GM19324 (cell line): ENCODE data around the gene TIMM44.
A peak's percentile ranks its signal among the peaks of the same experiment; 100 is the strongest.
"Not testable (repeated sequence)": the region's sequence is repeated elsewhere in the genome, so short reads cannot be mapped to it uniquely, and the experiment has no call there.

Experiments
- ATAC-seq: cut with Tn5 transposase; IDR thresholded peaks from one replicate; pipeline ENCODE4 v1.9.1; 2021; ENCODE audit warnings: mild to moderate bottlenecking, moderate library complexity; ENCODE audit not compliant: unreplicated experiment, low FRiP score

TIMM44 gene

DNA sequence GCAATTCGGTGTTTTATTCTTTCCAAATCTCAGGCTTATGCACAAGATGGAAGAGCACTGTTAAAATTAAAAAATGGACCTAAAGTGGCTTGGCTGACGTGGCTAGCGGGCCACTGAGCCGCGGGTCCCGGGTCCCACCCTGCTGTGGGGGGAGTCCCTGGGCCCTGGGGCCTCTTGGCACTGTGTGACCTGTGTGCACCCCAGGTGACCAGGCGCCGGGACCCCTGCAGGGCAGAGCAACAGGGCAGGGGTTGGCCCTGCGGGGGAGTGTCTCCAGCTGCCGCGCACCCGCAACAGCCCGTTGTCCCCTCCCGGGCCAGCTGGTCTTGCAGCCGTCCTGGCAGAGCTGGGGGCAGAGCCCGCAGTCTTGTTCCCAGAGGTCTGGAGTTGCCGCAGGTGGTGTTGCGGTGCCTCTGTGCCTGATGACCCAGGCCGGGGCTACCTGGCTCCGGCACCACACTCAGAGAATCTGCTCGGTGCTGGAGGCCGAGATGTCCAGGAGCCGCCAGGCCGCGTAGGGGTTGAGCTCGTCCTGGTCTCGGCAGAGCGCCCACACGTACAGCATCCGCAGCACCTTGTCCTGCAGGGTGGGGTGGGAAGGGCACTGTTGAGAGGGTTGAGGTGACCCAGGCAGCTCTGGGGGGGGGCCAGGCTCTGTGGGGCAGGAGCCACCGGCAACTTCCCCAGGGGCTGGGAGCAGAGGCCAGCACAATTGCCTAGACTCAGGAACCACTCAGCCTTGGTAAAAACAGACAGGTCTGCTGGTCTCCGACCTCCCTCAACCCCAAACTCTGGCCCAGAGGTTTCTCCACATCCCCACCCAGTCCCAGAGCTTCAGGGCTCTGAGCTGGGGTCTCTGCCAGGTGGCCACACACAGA is 16.5 kb downstream of the TIMM44 start:
- ATAC-seq, result no peak

- no peak for ATAC-seq
These were observed 17.3 kb downstream of the TIMM44 start, which contains the start of gene CTXN1 for GRCh38 chr19:7926021-7926726. TSS of gene CTXN1 (minus strand) at chr19:7926135. CDS start at chr19:7925538, 597 bp downstream.

- ATAC-seq, result no peak
These were observed 18.2 kb downstream of the TIMM44 start for GRCh38 chr19:7925171-7925851.

- ATAC-seq, result no peak
These were observed 18.8 kb downstream of the TIMM44 start for GRCh38 chr19:7924651-7925170.

DNA sequence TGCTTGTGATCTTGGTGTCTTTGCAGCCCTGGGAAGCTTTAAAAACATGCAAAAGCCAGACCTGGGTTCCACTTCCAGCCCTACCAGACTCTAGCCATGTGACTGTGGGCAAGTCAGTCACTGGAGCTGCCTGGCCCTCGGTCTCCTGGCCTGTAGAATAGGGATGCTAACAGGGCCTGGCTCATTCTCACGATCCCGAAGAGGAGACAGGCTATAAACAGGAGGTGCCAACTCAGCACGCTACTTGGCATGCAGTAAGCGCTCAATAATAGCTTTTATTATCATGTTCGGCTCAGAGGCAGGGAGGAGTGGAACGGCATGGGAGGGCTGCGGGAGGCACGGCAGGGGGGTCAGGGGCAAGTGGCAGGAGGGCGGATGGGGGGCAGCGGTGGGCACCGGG is 19.2 kb downstream of the TIMM44 start:
- no peak for ATAC-seq

DNA sequence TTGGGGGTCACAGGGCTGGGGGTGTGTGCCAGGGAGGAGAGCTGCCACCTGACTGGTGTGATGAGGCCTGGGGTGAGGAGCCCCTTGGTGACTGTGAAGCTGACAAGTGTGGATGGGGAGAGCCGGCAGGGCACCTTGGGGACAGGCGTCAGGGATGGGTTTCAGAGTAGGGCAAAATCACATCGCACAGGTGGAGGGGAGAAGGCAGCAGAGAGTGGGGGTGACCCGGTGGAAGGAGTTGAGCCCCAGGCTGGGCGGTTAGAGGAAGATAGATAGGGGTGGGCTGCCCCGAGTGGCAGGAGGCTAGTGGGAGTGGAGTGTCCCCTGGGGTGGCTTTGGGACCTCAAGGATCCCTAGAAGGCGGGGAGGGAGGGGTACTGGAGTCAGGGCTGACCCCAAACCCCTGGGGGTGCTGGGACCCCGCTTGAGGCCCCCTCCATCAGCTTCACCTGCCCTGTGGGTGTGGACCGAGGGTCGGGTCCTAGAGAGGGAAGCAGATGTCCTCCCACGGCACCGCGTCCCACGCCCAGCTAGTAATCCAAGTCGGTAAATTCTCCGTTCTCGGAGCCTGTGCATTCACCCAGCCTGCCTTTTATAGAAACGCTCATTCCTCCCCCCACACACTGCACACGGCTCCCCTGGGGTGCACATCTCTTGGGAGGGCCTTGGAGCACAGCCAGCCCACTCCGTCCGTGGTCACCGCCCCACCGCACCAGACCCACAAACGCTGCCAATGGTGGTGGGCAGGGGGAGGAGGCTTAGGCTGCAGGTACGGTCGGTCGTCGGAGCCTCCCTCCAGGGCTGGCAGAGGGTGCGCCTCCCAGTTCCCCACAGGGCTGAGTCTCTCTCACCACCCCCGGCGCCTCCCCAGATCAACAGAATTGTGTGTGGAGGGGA is 19.9 kb downstream of the TIMM44 start:
- ATAC-seq, result no peak

GRCh38 chr19:7922836-7923195 is 20.6 kb downstream of the TIMM44 start:
- ATAC-seq, result no peak

DNA sequence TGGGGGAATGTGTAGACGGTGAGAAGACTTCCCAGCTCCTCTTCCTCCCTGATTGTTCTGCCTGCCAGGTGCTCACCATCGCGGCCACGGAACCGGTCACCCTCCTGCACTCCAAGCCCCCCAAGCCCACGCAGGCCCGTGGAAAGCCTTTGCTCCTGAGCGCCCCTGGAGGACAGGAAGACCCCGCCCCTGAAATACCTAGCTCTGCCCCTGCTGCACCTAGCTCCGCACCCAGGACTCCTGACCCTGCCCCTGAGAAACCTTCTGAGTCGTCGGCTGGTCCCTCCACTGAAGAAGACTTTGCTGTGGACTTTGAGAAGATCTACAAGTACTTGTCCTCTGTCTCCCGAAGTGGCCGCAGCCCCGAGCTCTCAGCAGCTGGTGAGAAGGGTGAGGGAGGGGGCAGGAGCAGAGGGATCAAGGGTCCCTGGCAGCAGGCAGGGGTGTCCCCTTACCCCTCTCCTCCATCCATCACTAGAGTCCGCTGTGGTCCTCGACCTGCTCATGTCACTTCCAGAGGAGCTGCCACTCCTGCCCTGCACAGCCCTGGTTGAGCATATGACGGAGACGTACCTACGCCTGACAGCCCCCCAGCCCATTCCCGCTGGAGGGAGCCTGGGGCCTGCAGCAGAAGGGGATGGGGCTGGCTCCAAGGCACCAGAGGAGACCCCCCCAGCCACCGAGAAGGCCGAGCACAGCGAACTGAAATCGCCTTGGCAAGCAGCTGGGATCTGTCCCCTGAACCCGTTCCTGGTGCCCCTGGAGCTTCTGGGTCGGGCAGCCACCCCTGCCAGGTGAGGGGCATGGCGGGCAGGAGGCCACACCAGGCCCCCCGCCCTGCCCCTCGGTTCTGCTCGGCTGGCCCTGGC is 21.3 kb downstream of the TIMM44 start:
- ATAC-seq, result no peak

GRCh38 chr19:7921302-7921966 is 22.0 kb downstream of the TIMM44 start:
- ATAC-seq, result no peak

DNA sequence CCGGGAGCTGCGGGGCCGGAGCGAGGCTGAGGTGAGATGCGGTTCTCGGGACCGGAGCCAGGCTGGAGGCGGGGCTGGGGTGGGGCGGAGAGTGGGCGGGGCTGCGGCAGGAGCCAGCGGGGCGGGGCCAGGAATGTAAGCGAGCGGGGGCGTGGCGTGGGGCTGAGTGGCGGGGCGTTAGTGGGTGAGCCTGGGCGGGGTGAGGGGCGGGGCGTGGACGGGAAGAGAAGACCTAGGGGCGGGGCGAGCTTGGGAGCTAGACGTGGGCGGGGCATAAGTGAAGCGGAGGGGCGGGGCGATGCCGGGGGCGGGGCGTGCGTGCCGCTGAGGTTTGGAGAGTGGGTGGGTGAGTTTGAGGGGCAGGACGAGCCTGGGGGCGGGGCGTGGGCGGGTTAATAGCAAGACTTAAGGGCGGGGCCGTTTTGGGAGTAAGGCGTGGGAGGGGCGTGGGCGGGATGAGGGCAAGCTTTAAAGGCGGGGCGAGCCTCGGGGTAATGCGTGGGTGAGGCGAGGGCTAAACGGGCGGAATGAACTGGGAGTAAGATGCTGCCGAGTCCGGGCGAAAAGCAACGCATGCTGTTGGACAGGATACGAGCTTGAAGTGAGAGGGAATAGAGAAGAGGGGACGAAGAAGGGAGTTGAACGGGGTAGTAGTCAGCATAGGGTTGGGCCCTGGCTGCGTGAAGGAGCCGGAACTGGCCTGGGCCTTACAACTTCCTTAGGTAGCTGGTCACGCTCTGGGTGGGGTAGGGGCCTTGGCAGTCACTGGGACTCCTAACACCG is 22.8 kb downstream of the TIMM44 start:
- peak; percentile 56 for ATAC-seq

- ATAC-seq, result peak; percentile 74
These were observed 23.6 kb downstream of the TIMM44 start, which contains the start of gene SNAPC2 for GRCh38 chr19:7919610-7920518. TSS of gene SNAPC2 (plus strand) at chr19:7920338. CDS start at chr19:7920367, 29 bp downstream.

DNA sequence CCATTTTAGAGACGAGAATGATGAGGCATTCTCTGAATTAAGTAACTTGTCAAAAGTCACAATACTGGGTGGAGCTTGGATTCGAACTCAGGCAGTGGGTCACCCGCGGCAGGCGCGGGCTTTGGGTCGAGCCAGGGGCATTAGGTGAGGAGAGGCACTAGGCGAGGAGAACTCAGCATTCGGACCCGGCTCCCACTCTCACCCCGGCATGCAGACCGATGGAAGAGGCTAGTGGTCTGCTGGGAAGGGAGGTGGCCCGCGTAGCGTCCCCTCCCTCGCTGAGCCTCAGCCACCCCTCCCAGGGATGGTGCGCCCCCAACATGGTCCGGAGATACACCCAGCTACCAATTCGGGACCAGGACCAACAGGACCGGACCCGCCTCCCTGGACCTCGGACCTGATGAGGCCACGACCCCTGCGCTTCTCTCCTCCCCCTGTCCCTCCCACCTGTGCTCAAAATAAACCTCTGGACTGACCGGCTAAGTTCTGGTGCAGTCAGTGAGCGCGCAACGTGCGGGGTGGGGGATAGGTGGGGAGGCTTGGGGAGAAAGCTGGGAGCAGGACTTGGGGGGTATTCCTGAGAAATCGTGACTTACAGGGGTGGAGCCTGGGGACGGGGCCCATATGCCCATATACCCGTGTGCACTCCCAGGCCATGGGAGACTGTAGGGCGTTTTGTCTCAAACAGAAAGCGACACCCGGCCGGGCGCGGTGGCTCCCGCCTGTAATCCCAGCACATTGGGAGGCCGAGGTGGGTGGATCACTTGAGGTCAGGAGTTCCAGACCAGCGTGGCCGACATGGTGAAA is 24.6 kb downstream of the TIMM44 start:
- no peak for ATAC-seq

DNA sequence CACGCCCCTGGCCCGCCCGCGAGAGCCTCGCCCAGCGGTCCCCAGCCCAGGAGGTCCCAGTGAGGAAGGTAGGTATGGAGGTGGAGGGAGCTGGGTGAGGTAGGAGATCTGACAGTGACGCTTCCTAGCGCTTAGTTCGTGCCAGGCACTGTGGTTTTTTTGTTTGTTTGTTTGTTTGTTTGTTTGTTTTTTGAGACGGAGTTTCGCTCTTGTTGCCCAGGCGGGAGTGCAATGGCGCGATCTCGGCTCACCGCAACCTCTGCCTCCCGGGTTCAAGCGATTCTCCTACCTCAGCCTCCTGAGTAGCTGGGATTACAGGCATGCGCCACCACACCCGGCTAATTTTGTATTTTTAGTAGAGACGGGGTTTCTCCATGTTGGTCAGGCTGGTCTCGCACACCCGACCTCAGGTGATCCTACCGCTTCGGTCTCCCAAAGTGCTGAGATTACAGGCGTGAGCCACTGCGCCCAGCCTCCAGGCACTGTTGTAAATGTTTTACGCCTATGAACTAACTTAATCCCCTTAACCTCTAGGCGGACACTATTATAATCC is 25.3 kb downstream of the TIMM44 start:
- not testable (repeated sequence) for ATAC-seq

GRCh38 chr19:7917267-7918061 is 26.0 kb downstream of the TIMM44 start:
- ATAC-seq, result no peak

DNA sequence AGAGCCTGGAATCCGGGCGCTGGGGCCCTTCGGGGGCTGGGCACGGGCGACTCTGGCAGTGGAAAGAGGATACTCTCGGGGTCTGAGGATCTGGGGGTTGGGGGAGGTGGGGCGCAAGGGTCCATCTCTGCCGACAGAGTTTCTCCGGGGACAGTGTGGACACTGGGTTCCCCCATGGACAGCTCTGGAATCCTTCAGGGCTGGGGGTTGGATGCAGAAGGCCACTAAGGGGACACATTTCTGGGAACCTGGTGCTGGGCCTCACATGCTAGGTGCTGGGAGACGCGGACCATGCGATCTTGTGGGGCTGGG is 26.6 kb downstream of the TIMM44 start:
- ATAC-seq, result no peak
